NOMO-1 treated with DMSO at 0.1 percent for 48 hours (cell line): ENCODE data around the gene SPATA3.
"Not testable (repeated sequence)": the region's sequence is repeated elsewhere in the genome, so short reads cannot be mapped to it uniquely, and the experiment has no call there.

Experiments
- DNase-seq: peaks from one replicate; lab custom pipeline; 2025; ENCODE audit not compliant: unreplicated experiment; lab: John Stamatoyannopoulos, UW

Gene SPATA3

DNA sequence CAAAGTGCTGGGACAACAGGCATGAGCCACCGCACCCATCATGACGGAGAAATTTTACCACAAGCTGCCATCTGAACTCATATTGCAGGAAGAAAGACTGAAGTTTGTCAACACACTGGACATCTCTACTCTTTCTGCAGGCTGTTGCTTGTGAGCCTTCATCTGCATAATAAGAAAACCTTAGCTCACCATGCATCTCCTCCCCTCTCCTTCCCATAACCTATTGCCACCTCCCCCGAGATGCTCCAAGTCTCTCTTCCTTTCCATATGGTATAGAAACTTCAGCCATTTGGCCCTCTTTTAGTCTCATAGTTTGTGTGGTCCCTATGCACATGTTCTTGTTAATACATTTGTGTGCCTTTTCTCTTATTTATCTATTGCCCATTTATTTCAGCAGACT is 22.3 kb downstream of the SPATA3 start:
- no peak for DNase-seq

GRCh38 chr2:231025059-231025458 is 29.1 kb downstream of the SPATA3 start:
- not testable (repeated sequence) for DNase-seq

- DNase-seq = no peak
Observed at GRCh38 chr2:231028889-231029288, 33.0 kb downstream of the SPATA3 start.

DNA sequence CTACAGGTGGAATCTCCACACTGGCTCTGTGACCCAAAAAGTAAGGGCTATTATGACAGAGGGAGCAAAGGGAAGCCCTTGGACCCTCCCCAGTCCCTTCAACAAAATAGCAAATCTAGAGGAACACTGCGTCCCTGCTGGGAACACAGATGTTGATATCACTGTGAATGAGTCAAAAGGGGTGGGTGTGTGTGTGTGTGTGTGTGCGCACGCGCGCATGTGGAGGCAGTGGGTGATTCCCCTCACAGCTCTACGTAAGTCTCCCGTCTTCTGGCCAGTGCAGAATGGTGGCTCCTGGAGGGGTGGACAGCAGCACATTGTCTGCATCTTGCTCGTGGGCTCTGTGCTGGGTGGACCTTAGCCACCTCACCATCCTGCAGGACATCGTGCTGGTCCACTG is 33.6 kb downstream of the SPATA3 start:
- DNase-seq = no peak

- no peak for DNase-seq
Observed at GRCh38 chr2:231030725-231031124, 34.8 kb downstream of the SPATA3 start.

- DNase-seq = no peak
Observed at GRCh38 chr2:231032575-231033140, 36.7 kb downstream of the SPATA3 start.

GRCh38 chr2:231033147-231034132 is 37.5 kb downstream of the SPATA3 start:
- no peak for DNase-seq

DNA sequence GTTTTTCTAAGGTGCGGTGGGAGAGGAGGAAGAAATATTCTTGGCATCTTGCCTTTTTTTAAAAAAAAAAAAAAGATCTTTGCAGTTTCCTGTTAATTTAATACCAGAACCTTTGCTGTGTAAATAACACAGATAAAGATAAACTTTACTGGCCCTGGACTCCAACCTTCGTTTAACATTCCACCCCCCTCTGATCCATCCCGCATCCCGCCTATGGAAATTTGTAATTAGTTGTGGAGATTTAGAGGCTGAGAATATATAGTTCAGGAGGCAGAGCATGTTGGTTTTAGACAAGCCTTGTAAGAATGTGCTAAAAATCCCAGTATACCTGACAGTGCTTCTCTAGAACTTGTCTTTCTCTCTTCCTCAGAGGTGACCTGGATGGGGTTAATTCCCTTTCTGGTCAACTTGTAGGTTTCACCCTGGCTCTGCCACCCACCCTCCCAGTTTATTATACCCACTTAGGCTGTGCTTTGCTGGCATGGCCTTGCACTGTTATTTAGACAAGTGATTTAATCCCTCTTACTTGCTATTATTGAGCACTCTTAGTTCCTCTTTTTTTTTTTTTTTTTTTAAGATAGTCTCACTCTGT is 38.5 kb downstream of the SPATA3 start:
- peak; percentile 39 for DNase-seq

- DNase-seq = no peak
Observed at GRCh38 chr2:231036131-231036530, 40.2 kb downstream of the SPATA3 start.

GRCh38 chr2:231036578-231037106 is 40.7 kb downstream of the SPATA3 start:
- no peak for DNase-seq

DNA sequence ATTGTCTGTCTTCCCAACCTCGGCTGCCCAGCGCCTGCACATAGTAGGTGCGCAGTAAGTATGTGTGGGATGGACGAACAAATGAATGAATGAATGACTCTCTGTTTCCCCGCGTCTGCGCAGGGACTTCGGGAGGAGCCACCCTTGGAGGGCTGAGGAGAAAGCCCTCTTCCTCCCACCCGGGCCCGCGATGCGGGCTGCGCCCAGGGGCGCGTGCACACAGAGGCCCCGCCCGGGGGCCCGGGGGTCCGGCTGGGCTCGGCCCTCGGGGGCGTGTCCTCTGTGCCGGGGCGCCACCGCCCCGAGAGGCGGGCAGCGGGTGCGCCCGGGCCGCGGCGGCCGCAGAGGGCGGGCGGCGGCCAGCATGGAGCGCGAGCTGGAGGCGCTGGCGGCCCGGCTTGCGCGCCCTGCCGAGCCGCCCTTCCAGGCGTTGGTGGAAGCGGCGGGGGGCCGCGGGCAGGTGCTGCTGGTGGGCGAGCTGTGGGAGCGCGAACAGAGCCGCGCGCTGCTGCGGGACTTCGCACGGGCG is 41.3 kb downstream of the SPATA3 start, which contains the start of gene C2orf72:
Gene C2orf72 (plus strand): TSS at position 322 of the 529 bp plus-strand sequence. CDS start 43 bp downstream, at position 365.
- no peak for DNase-seq

DNA sequence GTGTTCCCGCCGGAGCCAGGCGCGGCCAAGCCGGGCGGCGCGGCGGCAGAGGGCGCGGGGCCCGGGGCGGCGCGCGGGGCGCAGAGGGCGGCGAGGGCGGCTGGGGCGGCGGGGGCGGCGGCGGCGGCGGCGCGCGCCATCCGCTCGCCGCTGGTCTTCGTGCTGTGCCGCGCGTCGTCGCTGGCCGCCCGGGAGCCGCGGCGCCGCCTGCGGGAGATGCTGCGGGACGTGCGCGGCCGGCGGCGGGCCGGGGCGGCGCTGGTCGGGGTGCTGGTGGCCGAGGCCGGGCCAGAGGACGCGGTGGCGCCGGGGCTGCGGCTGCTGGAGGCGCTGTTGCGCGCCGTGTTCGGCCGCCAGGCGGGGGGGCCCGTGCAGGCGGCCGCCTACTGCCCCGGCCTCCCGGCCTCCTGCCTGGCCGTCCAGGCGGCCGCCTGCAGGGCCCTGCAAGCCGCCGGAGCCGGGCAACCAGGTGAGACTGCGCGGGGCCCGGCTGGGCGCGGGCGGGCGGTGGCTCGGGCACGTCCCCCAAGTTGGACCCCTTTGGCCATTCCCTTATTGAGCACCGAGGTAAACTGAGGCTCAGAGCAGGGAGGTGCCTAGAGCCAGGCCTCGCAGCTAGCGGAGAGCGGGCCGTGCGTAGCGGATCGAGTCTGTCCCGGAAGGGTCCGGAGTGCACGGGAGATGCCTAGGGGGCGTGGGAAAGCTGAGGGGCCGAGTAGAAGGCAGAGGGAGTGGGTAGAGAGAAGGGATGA is 42.0 kb downstream of the SPATA3 start:
- DNase-seq = peak; percentile 4

DNA sequence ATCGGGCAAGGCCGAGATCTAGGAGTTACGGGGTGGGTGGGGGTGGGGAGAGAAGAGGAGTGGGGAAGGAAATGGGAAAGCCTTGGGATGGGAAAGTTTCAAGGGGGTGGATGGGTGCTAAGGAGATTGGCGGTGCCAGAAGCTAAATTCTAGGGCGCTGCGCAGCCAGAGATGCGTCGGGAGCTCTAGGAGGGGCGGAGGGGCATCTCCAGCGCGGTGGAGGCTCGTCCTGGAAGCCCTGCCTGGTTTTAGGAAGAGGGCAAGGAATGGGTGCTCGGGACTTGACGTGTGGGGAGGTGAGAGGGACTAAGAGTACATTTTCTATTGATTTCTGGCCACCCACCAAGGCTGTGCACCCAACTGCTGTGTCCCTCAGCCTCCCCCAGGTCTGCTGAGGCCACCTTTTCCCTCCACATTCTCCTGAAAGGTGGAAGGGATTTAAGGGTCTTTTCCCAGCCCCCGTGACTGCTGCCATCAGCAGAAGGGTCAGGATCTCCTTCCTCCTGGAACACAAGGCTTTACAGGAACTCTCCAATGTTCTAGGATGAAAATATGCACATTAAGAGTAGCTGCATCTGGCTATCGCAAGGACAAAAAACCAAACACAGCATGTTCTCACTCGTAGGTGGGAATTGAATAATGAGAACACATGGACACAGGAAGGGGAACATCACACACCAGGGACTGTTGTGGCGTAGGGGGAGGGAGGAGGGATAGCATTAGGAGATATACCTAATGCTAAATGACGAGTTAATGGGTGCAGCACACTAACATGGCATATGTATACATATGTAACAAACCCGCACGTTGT is 42.8 kb downstream of the SPATA3 start:
- no peak for DNase-seq

DNA sequence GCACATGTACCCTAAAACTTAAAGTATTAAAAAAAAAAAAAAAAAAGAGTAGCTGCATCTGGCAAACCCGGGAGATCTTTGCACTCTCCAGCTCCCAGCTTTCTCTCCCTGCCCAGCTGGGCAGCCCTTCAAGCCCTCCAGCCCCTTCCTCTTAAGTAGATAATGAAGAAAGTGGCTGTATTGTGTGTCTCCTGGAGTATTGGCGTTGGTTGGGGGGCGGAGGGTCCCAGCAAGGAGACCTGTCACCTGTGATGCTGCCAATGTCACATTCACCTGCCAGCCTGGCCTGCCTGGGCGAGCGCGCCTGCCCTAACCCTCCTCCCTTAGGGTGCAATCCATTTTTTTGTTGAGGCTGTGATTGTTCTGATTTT is 43.4 kb downstream of the SPATA3 start:
- no peak for DNase-seq

DNA sequence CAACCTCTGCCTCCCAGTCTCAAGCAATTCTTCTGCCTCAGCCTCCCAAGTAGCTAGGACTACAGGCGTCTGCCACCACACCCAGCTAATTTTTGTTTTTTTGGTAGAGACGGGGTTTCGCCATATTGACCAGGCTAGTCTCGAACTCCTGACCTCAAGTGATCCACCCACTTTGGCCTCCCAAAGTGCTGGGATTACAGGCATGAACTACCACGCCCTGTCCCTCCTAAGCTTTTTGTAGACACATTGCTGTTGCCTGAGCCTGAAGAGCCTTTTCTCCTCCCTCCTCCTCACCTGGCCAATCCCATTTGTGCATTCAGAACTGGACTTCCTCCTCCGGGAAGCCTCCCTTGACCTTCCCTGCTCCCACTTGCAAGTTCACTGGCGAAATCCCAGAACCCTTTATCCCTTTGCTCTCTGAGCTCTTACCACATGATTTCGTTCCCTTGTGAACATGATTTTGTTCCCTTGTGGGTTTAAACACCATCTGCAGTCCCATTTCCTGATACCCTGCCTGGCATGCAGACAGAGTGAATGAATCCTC is 44.0 kb downstream of the SPATA3 start:
- DNase-seq = no peak

GRCh38 chr2:231041061-231041689 is 45.3 kb downstream of the SPATA3 start:
- no peak for DNase-seq

DNA sequence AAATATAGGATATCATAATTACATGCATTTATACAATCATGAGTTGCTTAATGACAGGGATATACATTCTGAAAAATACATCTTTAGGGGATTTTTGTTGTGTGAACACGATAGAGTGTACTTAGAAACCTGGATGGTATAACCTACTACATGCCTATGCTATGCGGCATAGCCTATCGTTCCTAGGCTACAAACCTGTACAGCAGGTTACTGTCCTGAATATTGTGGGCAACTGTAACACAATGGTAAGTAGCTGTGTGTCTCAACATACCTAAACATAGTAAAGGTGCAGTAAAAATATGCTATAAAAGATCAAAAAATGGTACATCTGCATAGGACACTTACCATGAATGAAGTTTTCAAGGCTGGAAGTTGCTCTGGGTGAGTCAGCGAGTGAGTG is 47.9 kb downstream of the SPATA3 start:
- DNase-seq = no peak

- no peak for DNase-seq
Observed at GRCh38 chr2:231046916-231047273, 51.0 kb downstream of the SPATA3 start.

DNA sequence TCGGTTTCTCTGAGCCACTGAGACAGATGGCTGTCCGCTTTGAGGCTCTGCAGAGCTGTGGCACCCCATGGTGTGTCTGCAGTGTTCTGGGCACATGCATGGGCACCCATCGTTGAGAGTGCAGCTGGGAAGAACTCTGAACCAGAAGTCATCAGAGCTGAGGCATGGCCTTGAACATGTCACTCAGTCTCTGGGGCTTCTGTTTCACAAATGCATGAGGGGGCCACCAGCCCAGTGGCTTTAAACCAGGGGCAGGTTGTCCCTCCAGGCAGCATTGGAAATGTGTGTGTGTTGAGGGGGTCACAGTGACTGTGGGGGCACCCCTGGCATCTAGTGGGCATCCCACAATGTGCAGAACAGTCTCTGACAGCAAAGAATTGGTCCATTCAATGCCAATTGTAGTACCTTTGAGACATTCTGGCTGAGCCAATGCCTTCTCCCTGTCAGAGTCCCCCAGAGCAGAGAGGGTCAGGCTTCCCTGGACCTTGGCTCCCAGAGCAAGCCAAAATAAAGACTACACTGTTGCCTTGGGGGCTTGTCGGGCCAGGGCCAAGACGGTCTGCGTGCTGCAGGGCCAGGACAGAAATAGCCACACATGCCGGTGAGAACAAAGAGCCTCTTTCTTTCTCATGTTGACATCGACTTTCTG is 51.5 kb downstream of the SPATA3 start:
- no peak for DNase-seq
